HG02943 (cell line): ENCODE results near the gene DCAF5.

Source experiments
- ATAC-seq: cut with Tn5 transposase; IDR thresholded peaks from one replicate; pipeline ENCODE4 v1.9.1; 2021; ENCODE audit warnings: mild to moderate bottlenecking, low read depth, moderate library complexity; ENCODE audit not compliant: unreplicated experiment

DCAF5 gene

GRCh38 chr14:69149461-69150244 lies 3.3 kb downstream of the DCAF5 start:
- ATAC-seq, result no peak

- no peak for ATAC-seq
Observed at GRCh38 chr14:69142101-69142500, 10.8 kb downstream of the DCAF5 start.

DNA sequence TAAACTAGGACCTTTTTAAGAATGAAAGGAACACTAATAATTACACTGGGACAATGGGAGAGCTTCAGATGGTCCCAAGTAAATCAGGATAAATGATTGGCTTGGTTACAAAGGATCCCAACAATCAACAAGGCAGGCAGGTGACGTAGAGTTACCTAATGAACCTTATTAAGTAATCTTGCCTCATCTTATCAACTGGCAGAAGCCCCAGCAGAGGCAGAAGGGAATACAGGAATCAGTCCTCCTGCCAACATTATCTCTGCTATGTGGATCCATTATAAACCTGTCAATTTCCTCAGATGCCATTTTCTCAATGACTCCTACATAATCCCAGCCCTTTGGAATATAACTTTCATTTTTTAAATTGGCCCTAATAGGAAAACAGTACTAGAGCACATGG lies 11.4 kb downstream of the DCAF5 start:
- ATAC-seq, result no peak

DNA sequence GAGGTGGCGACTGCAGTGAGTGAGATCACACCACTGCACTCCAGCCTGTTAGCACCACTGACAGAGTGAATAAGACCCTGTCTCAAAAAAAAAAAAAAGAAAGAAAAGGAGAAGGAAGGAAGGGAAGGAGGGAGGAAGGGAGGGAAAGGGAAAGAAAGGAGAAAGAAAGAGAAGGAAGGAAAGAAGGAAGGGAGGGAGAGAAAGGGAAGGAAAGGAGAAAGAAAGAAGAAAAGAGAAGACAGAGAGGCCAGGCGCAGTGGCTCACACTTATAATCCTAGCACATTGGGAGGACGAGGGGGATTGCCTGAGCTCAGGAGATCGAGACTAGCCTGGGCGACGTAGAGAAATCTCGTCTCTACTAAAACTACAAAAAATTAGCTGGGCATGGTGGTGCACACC lies 13.2 kb downstream of the DCAF5 start:
- no peak for ATAC-seq

GRCh38 chr14:69137843-69138535 lies 14.9 kb downstream of the DCAF5 start:
- no peak for ATAC-seq

DNA sequence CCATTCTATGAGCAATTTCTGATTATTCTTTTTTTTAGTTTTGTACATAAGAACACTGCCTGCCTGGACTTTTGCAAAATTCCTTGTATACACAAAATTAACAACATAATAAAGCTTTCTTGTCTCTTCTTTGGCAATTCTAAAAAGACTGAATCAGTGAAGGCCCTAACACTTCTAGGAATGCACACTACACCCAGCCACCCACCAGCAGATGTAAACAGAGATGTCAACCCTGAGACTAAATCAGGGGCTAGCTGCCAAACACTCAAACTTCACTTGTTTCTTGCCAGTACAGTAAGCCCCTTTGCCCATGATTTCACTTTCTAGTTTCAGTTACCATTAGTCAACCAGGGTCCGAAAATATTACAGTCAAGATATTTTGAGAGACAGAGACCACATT lies 15.5 kb downstream of the DCAF5 start:
- no peak for ATAC-seq

GRCh38 chr14:69135133-69135532 lies 17.8 kb downstream of the DCAF5 start:
- no peak for ATAC-seq

DNA sequence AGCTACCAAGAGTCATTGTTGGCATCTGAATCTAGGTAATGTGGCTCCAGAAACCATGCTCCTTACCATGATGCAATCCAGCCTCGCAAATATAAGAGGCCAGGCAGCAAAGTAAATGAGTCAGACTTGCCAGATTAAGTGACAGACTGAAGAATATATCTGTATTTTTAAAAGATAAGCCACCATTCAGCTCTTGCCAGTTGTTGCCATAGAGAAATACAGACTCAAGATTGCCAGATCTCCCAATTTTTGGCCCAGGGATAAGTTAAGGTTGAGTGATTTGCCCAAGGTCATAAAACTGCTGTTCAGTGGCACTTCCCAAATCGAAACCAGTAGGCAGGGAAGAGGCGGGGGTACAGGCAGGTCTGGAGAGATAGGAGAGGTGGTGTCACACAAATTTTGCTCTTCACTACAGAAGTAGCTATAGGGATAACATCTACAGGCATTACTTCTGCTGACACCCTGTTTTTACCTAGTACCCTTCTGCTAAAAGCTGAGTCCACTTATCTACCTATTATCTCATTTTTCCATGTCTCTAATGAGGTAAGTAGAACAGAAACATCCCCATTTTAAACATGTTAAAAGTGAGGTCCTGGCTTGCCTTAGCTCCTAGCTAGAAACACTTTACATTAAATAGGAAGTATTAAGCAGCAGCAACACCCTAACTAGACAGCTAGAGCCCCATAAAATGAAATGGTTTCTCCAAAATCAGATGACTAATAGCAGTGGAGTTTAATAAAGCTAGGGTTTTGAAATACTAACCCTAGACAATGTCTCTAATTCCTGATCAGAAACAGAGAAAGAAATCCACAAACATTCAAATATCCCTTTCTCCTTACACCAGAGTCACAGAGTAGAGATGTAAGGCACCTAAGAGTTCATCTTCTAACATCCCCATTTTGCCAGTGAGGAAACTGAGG lies 19.5 kb downstream of the DCAF5 start:
- no peak for ATAC-seq

GRCh38 chr14:69132513-69133181 lies 20.3 kb downstream of the DCAF5 start:
- no peak for ATAC-seq

DNA sequence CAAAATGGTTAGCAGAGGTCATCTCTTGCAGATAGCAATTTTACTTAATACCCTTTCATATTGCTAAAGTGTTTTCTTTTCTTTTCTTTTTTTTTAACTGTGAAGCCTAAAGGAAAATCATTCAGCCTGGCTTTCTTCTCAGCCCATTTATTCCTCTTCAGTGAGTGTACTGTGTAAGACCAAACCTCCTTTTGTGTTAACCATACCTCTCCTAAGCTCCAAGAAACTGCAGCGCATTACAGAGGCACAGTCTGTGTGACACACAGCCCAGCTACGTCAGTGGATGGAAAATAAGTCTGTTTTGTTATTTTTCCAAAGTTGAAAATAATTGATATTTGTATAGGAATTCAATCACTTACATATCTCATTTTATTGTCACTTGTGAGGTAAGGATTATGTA lies 21.7 kb downstream of the DCAF5 start:
- no peak for ATAC-seq

- ATAC-seq, result no peak
Observed at GRCh38 chr14:69129264-69129880, 23.5 kb downstream of the DCAF5 start.

DNA sequence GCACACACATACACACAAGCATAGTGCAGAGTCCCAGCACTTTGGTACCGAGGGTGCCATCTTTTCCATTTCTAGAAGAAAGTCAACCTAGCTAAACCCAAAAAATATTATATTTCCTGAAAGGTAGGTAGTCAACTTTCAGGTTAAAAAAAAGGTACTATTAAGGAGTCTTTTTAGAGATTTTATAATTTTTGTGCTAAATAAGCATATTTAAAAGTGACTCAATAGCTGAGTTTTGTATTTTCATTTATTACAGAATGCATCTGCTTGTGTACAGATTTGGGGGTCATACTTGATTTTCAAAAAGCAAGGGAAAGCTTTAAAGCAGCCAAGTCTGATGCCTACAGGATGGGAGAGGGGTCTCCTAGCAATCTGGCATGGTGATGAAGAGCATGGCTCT lies 34.6 kb downstream of the DCAF5 start:
- no peak for ATAC-seq

DNA sequence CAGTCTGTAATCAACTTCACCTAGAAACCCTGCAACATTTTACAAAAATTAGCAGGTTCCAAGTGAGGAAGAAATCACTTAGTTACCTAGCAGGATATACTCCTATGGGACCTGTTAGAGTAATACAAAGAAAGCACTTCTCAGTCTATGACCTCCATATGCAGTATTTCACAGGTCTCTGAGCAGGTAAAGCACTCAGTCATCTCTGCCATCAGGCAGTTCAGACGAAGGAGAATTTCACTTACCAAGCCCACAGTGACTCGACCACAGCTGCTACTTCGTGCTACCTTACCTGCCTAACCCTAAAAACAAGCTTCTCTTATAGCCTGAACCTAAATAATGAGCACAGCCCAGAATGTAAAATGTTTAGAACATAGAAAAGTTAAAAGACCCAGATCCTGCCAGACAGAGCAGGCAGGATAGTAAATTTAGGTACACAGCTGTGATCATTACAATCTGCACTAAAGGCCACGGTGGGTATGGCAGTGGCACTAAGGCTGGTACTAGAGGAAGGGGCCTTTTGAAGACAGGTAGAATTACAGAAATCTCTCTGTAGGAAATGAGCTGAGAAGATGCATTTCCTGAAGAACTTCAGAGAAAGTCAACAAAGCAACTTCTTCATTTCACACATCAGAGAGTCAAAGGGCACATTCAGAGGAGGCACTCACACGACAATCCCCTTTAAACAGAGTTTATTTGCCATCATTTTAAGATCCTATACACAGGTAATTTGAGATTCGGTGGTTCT lies 35.7 kb downstream of the DCAF5 start:
- no peak for ATAC-seq

DNA sequence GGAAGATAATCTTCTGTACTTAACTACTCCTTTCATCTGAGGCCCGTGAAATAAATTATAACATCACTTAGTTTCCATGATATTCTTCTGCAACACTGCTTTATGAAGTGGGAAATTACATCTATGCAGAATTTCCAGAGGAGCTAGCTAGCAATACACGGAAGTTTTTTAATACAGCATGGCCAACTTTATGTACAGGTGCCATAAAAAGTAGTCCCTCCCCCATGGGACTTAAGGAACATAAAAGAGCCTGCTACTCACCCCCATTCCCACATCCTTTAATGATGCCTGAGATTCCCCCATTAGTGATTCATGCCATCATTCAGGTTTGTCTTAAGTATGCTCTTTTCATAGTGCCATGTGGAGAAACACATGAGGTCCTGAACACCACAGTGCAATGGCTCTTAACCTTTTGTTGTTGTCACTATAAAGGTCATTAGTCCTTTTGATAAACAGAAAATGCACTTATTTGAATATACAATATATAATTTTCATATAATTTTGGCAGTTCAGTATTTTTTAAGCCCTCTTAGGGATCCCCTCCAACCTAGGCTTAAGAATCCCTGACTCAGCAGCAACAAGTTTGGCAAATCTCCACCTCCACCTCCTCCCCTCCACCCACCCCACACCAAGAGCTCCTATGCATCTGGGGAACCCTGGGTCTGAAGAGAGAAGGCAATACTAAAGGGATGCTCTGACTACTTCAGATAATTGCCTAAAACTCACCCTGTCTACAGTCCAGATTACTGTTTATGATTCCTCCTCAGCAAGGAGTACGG lies 37.3 kb downstream of the DCAF5 start:
- no peak for ATAC-seq

DNA sequence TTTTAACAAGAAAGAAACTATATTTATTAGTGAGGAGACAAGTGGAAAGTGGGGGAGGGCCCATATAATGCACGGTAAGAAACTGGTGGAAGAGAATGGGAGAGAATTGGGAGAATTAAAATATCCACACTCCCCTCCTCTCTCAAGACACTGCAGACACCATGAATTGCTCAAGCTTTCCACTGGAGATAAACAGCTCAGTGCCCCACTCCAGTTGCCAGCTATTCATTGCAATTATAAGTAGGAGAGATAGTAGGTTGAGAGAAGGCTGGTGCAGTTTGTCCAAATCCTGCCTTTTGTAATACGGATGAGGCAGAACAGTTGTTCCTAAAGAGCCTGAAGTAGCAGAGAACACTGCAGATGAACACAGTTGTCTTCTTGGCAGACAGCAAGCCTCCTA lies 38.2 kb downstream of the DCAF5 start:
- ATAC-seq, result no peak

GRCh38 chr14:69108358-69108757 lies 44.6 kb downstream of the DCAF5 start:
- ATAC-seq, result no peak

DNA sequence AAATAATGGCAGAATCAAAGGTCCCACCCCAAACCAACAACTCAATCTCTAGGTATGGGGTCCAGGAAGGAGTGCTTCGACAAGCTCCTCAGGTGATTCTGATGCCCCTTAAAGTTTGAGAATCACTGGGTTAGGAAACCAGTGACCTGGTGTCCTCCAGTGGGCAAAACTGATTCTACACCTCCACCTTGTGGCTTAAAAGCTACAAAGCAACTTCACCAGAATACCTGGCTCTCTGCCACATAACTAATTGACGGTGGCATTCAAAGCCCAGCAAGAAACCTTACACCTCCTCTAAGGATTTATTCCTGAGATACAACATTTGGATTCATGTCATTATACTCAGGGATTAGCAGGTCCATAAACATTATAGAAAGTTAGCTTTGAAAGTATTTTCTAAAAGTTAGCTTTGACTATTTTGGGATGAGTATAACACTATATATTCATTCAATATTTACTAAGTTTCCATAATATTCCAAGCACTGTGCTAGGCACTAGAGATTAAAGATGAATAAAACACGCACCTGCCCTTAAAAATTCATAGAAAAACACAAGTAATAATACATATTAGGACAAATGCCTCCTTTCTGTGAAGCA lies 45.4 kb downstream of the DCAF5 start:
- ATAC-seq, result no peak

DNA sequence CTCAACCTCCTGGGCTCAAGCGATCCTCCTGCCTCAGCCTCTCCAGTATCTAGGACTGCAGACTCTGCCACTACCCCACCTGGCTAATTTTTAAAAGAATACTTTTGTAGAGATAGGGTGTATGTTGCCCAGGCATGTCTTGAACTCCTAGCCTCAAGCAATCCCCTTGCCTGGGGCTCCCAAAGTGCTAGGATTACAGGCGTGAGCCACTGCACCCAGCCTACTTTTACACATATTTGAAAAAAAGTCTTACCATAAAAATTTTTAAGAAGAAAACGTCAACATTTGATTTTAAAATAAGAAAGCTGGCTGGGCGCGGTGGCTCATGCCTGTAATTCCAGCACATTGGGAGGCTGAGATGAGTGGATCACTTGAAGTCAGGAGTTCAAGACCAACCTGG lies 46.5 kb downstream of the DCAF5 start:
- no peak for ATAC-seq
